ENCODE data around the gene AQP12B.
A peak's percentile ranks its signal among the peaks of the same experiment; 100 is the strongest.
"Not testable (repeated sequence)": the region's sequence is repeated elsewhere in the genome, so short reads cannot be mapped to it uniquely, and the experiment has no call there.

AQP12B gene

GRCh38 chr2:240685771-240686371 lies 3.2 kb upstream of the AQP12B start:
- no peak for DNase-seq (ENCODE audit: insufficient read length, low spot score)
- no peak for FAIRE-seq

GRCh38 chr2:240683980-240684728 lies 1.5 kb upstream of the AQP12B start:
- not testable (repeated sequence) for FAIRE-seq; DNase-seq (ENCODE audit: insufficient read length, low spot score)

DNA sequence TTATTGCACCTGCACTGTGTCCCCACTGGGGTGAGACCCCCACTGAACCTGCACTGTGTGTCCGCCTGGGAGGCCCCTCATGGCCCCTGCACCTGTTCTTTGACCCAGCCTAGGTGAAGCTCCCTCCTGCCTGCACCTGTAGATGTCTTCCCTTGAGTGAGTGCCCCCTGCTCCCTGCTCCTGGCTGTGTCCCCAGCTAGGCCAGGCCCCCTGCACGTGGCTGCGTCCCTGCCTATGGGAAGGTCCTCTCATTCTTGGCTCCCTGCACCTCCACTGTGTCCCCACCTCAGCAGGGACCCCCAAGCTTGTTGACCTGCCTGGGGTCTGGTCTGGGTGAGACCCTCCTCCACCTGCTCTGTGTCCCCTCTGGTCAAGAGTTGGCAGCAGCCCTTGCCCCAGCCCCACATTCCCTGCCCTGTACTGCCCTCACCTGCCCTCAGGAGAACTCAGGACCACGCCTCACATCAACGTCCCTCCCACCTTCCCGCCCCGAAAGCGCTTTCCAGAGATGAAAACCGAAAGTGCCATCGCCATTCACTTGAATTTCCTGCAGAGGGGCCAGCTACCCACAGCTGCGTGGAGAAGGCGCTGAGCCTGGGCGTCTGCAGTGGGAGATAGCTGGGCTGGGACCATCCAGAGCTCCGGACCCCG lies 769 bp upstream of the AQP12B start:
- FAIRE-seq, result not testable (repeated sequence)

DNA sequence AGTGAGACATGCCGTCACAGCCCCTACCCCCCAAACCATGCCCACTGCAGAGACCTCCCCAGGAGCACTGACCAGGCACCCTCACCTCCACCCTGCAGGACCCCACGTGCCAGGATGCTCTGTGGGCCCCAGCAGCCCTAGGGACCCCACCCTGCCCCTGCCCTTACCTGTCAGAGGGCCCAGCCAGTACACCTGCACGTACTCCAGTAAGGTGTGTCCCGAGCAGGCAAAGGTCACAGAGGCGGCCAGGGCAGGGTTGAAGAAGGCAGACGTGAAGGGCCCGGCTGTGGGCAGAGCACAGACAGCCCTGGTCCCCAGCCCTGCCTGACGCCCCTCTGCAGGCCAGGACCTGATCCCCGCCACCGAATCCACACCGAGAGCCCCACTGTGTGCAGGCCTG lies 2.5 kb downstream of the AQP12B start:
- DNase-seq (ENCODE audit: insufficient read length, low spot score); FAIRE-seq: not testable (repeated sequence)

More for the DNA sequence above, 769 bp upstream of the AQP12B start:
- DNase-seq (ENCODE audit: insufficient read length, low spot score), result not testable (repeated sequence)

DNA sequence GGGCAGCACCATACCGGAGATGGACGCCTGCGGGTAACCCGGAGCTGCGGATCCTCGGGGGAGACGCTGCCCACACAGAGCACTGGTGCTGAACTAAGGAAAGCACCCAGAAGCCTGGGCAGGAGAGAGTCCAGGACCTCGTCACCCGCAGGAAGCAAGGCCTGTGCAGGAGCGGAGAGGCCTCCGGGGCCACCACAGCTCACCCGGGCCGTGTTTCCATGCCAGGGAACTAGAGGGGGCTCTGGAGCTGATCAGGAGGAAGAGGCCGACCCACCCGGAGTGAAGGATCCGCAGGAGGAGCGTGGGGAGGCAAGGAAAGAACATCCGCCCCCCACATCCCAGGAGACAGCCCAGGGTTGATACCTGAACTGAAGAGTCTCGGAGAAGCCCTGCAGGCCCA lies 3.8 kb downstream of the AQP12B start:
- FAIRE-seq; DNase-seq (ENCODE audit: insufficient read length, low spot score): not testable (repeated sequence)

GRCh38 chr2:240678043-240678442 lies 4.6 kb downstream of the AQP12B start:
- DNase-seq (ENCODE audit: insufficient read length, low spot score); FAIRE-seq: not testable (repeated sequence)

DNA sequence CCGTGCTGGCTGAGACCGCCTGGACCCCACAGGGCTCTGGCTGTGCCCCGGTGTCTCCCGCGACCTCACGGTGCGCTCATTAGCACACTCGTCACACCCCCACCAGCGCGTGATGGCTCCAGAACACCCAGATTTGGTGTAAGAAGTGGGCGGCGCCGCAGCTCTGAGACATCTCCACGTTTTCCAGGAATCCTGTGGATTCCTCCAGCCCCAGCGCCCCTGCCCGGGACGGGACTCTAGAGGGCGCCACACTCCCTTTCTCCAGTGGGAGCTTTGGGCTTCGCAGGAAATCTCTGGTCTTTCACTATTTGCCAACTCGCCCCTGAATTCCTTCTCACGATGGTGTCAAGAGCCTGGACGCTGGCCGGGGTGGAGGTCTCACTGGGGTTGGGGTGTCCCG lies 7.3 kb downstream of the AQP12B start:
- FAIRE-seq; DNase-seq (ENCODE audit: insufficient read length, low spot score): not testable (repeated sequence)

DNA sequence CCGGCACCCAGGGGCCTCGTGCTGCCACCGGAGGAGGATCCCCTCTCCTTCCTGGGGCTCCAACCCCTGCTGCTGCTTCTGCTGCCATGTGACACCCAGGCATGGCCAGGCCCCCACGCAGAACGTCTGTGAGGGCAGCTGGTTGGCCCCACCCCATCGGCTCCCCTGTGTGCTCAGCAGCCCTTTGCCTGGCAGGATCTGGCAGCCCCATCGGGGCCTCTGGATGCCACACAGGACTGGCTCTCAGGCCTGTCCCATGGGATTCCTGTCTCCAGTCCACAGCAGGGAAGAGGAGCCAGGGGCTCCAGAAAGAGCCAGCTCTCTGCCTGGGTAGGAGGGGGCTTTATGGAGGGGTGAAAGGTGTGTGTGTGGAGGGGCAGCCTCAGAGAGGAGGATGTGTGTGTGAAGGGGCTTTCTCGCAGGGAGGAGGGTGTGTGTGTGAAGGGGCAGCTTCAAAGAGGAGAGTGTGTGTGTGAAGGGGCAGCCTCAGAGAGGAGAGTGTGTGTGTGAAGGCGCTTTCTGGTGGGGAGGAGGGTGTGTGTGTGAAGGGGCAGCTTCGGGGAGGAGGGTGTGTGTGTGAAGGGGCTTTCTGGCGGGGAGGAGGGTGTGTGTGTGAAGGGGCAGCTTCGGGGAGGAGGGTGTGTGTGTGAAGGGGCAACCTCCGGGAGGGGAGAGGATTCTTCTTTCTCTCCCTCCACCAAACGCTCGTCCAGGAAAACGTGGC lies 8.1 kb downstream of the AQP12B start:
- not testable (repeated sequence) for FAIRE-seq; DNase-seq (ENCODE audit: insufficient read length, low spot score)

GRCh38 chr2:240672701-240673190 lies 9.9 kb downstream of the AQP12B start:
- FAIRE-seq (no peak), DNase-seq (ENCODE audit: insufficient read length, low spot score) (no peak)

DNA sequence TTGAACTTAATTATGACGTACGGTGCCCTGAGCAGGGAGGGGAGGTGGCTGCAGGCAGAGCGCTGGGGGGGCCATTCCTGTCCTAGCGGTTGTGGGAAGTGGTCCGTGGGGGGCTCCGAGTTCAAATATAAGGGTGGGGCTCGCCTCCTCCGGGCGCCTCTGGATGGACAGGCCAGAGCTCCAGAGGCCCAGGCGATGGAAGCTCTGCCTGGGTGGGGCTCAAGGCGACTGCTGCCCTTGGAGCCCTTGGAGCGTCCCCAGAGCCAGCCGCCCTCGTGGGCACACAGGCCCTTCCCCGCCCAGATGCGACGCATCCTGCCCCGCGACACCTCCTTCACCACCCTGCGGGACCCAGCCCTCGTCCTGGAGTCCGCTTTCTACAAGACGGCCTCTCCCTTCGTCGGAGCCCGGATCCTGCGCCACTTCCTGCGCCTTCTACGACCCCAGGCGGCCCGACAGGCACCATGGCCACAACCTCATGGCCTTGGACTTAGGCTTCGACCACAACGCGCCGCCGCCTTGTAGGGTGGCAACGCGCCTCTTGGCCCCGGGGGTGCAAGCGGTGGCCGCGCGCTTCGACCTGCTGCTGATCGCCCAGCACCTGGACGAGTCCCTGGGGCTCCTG lies 10.5 kb downstream of the AQP12B start:
- no peak for FAIRE-seq
- no peak for DNase-seq (ENCODE audit: insufficient read length, low spot score)

- FAIRE-seq, result no peak
- DNase-seq (ENCODE audit: insufficient read length, low spot score), result no peak
Observed at GRCh38 chr2:240670950-240671349, 11.7 kb downstream of the AQP12B start.

GRCh38 chr2:240670402-240670801 lies 12.3 kb downstream of the AQP12B start:
- DNase-seq (ENCODE audit: insufficient read length, low spot score) (no peak), FAIRE-seq (no peak)

DNA sequence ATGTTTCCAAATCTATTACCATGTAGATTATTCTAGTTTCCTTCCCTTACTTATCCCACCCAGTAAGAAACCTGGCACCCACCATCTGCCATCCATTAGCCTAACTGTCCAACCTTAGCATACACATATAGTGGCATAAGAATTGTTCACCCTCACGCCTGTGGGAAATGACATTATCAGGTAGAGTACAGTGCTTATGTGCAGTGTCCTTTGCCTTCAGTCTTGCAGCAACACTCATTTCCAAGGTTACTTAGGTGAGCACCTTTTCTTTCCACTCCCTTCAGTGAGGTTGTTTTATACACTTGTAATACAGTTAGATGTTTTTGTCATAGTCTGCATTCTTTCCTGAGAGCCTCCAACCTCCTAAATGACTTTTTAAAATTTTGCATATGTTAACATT lies 18.1 kb downstream of the AQP12B start:
- DNase-seq (ENCODE audit: insufficient read length, low spot score), result no peak
- FAIRE-seq, result no peak

DNA sequence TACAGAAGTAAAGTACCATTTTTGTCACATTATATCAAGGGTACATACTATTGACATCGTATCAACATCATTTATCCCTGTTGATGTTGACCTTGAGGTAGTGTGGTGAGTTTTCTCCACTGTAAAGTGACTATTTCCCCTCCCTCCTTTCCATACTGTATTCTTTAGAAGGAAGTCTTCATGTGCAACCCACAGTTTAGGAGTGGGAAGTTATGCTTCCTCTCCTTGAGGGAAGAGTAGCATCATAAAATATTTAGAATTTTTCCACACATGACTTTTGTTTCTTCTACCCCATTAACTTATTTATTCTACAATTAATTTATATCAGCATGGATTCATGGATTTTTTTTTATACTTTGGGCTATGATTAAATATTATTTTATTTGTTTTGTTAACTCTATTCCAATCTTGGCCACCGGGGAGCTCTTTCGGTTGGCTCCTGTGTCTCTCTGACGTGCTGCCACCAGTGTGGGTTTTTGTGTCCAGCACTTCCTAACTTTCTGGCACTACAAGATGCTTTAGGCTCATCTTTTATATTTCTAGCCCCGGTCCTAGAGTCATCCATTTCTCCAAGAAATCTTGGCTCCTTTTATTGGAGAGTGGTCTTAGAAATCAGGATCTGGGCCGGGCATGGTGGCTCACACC lies 19.0 kb downstream of the AQP12B start:
- FAIRE-seq, result no peak
- no peak for DNase-seq (ENCODE audit: insufficient read length, low spot score)

GRCh38 chr2:240662681-240663080 lies 20.0 kb downstream of the AQP12B start:
- DNase-seq (ENCODE audit: insufficient read length, low spot score) (no peak), FAIRE-seq (no peak)

GRCh38 chr2:240659883-240660282 lies 22.8 kb downstream of the AQP12B start:
- not testable (repeated sequence) for FAIRE-seq; DNase-seq (ENCODE audit: insufficient read length, low spot score)

DNA sequence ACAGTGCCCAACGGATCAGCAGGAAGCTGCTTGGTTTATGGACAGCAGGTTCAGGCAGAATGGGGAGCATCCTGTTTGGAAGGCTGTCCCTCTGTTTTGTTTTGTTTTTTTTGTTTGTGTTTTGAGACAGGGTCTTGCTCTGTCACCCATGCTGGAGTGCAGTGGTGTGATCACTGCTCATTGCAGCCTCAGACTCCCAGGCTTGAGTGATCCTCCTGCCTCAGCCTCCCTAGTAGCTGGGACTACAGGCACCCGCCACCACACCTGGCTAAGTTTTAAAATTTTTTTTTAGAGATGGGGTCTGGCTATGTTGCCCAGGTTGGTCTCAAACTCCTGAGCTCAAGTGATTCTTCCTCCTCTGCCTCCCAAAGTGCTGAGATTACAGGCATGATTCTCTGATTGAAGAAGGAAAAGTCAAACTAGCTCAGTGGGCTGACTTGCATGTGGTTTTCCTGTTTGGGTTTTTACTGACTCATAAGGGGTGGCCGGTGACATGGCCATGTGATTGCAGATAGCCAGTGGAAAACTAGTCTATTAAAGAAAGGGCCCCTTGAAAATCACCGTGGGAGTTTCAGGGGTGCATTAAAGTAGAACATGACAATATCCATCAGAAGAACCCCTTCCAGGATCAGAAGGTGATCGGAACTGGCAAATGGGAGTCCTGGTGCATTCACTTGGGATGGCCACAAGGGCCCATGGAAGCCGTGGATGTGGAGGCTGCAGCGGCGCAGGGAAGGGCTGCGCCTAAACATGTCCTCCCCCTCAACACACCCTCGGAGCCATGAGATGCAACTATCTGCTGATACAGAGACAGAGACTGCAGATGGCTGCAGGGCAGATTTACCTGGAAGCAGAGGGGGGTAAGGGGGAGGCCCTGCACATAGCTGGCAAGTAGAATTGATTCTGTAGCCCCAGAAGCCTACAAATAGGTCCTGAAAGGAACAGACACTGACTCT lies 26.5 kb downstream of the AQP12B start:
- DNase-seq (ENCODE audit: insufficient read length, low spot score), result no peak
- peak; percentile 11 for FAIRE-seq

- FAIRE-seq (no peak), DNase-seq (ENCODE audit: insufficient read length, low spot score) (no peak)
Observed at GRCh38 chr2:240651185-240651584, 31.5 kb downstream of the AQP12B start.

Data from GM19239 (cell line).